GM21526 (cell line): Measurements from ENCODE around the gene LRPAP1.
"Not testable (repeated sequence)": the region's sequence is repeated elsewhere in the genome, so short reads cannot be mapped to it uniquely, and the experiment has no call there.

Experiments
- ATAC-seq: cut with Tn5 transposase; IDR thresholded peaks from one replicate; pipeline ENCODE4 v1.9.1; 2021; ENCODE audit warnings: moderate library complexity; ENCODE audit not compliant: unreplicated experiment, low FRiP score

LRPAP1 gene

GRCh38 chr4:3464911-3465697 is 67.1 kb downstream of the LRPAP1 start:
- ATAC-seq: no peak

GRCh38 chr4:3464349-3464905 is 67.8 kb downstream of the LRPAP1 start:
- no peak for ATAC-seq

- ATAC-seq: no peak
Measured at GRCh38 chr4:3463556-3464348, 68.5 kb downstream of the LRPAP1 start.

GRCh38 chr4:3462790-3463415 is 69.3 kb downstream of the LRPAP1 start, which contains the start of gene DOK7:
DOK7 (plus strand) TSS chr4:3463306; CDS start chr4:3463376, 70 bp downstream.
- no peak for ATAC-seq

- ATAC-seq: no peak
Measured at GRCh38 chr4:3462321-3462789, 69.9 kb downstream of the LRPAP1 start.

- no peak for ATAC-seq
Measured at GRCh38 chr4:3461515-3462291, 70.5 kb downstream of the LRPAP1 start.

GRCh38 chr4:3460926-3461325 is 71.3 kb downstream of the LRPAP1 start:
- ATAC-seq: no peak

GRCh38 chr4:3459156-3459555 is 73.1 kb downstream of the LRPAP1 start:
- not testable (repeated sequence) for ATAC-seq

- no peak for ATAC-seq
Measured at GRCh38 chr4:3458371-3458770, 73.9 kb downstream of the LRPAP1 start.

- ATAC-seq: not testable (repeated sequence)
Measured at GRCh38 chr4:3455596-3455995, 76.6 kb downstream of the LRPAP1 start.
